SKM-1 (cell line): ENCODE data around the gene YKT6.
"Not testable (repeated sequence)": the region's sequence is repeated elsewhere in the genome, so short reads cannot be mapped to it uniquely, and the experiment has no call there.

Source experiments
- DNase-seq: peaks from one replicate; lab custom pipeline; 2025; ENCODE audit not compliant: unreplicated experiment; lab: John Stamatoyannopoulos, UW

The YKT6 gene

DNA sequence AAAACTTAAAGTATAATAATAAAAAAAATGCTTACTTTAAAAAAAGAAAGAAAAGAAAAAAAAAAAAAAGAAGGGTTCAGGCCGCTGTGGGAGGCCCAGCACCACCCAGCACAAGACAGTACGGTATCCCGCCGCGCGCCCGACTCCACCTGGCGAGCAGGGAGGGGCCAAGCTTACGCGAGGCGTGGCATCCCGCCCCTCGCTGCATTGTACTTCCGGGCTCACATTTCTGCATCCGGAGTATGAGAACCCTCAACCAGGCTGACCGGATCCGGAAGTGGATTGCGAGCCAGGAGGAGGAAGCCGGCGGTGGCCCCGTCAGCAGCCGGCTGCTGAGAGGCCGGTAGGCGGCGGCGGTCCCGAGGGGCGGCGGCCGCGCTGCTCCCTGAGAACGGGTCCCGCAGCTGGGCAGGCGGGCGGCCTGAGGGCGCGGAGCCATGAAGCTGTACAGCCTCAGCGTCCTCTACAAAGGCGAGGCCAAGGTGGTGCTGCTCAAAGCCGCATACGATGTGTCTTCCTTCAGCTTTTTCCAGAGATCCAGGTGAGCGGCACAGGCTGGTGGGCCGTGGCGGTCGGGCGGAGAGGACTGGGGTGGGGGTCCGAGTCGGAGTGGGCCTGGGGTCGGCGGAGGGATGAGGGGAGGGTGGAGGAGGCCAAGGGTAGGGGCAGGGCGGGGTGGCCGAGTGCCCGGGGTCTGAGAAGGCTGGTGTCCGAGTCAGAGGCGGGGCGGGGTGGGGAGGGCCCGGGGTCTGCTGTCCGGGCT is at the start of gene YKT6:
Gene YKT6 (plus strand): TSS at position 280 of the 763 bp plus-strand sequence. CDS start 158 bp downstream, at position 438.
- DNase-seq = peak; percentile 90

DNA sequence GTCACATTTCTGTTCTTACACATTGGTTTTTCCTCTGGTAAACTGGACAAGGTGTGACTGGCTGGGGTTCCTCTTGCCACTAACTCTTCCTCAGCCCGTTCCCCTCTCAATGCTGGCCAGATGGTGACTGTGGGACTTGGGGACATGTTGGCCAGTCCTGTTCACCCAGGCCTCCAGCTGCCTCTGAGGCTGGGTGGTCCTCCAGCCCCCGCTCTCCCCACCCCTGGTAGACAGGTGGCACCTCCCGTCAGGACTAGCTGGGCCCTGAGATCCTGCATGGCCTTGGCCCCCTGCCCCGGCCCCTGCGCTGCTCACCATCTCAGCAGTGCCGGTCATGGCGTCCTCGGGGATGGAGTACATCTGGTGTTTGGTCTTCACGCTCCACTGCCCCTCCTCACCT is 48.8 kb upstream of the YKT6 start:
- DNase-seq = no peak

- DNase-seq = no peak
Measured at GRCh38 chr7:44152971-44153947, 47.5 kb upstream of the YKT6 start.

GRCh38 chr7:44153948-44154335 is 46.8 kb upstream of the YKT6 start:
- DNase-seq = no peak

DNA sequence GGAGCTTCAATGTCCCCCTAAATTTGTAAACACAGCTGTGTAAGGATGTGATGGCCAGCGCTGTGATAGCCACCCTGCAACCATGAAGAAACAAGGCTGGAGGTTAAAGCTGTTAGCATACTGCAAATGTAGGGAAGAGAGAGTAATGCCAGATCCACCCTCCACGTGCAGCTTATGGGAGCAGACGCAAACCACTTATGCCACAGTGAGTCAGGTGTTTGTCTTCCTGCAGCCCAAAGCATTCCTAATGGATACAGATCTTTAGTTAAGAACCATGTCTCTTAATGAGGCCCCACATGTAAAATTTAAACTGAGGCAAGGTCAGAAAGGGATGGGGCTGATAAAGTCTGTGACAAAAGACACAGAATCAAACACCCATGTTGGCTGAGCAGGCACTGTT is 46.1 kb upstream of the YKT6 start:
- DNase-seq = no peak

DNA sequence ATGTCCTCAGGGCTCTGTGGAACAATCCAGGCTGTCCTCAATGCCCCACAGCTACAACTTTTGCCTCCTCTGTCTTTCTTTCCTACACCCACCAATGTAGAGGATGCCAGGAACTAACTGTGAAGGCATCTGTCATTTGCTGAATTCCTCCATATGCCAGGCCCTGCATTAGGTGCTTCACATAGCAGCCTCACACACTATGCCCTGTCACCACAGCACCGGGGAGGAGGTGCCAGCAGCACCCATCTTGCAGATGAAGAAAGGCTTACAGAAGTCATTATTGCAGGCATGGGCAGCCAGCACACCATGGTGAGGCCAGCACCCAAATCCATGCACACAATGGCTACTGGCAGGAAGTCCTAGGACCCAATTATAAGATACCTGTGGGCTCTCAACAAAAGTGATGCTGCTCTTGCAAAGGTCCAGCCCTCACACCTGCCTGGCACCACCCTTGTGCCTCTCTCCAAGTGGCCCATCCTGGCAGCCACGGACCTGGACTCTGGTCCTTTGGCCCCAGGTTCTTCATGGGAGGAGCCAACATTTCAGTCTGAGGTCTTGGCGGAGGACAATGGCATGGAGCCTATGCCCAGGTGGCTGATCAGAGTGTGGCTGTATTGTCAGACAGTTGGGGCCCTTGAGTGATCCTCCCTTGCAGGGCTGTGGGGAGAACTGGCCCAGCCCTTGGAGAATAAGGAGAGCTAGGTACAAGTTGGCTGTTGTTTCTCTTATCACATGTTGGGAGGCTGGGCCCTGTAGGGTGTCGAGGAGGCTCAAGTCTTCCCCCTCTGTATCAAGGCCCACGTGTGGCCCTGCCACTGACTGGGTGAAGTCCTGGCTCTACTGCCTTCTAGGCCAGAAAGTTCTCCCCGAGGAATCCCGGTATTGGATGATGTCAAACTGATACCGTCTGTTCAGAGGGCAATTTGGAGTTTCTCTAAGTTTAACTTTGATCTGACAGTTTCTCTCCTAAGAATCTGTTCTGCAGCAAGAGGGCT is 45.3 kb upstream of the YKT6 start:
- DNase-seq = no peak

- DNase-seq = no peak
Measured at GRCh38 chr7:44156453-44157010, 44.2 kb upstream of the YKT6 start.

DNA sequence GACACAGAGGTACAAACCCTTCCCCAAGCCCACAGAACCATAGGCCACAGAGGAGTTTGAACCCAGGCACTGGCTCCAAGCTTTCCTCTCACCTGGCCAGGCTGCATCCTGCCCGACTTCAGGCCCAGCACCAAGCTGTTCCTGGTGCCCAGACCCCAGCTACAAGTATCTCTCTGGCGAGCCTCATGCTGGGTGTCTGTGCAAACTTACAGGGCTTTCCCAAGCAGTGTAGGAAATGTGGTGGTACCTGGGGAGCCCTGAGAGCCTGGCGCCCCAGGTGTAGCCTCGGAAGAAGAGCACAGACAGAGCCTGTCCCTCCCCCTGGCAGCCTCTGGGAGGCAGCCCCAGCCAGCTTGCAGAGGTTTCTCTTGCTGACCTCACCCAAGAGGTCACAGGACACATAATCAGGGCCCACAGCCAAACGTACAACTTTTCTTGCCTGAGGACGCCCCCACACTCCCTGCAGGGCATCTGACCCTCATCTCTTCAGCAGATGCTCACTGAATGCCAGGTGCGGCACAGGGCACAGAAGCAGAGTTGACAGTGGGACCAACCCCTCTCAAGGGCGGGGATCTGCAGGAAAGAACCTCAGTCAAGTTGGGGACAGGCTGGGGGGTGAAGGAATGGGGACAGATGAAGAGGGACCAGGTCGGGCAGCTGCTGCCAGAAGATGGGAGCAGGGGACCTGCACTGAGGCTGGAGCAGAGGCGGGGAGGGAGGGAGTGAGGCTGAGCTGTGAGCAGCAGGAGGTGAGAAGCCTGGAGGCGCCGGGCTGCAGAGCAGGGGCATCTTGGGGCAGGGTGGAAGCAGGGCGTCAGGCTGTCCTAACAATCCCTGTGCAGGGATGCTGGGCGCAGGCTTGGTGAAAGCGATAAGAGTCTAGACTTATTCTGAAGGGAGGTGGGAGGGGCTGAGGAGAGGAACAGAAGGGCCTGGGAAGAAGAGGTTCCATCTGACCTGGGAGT is 43.4 kb upstream of the YKT6 start:
- DNase-seq = no peak

DNA sequence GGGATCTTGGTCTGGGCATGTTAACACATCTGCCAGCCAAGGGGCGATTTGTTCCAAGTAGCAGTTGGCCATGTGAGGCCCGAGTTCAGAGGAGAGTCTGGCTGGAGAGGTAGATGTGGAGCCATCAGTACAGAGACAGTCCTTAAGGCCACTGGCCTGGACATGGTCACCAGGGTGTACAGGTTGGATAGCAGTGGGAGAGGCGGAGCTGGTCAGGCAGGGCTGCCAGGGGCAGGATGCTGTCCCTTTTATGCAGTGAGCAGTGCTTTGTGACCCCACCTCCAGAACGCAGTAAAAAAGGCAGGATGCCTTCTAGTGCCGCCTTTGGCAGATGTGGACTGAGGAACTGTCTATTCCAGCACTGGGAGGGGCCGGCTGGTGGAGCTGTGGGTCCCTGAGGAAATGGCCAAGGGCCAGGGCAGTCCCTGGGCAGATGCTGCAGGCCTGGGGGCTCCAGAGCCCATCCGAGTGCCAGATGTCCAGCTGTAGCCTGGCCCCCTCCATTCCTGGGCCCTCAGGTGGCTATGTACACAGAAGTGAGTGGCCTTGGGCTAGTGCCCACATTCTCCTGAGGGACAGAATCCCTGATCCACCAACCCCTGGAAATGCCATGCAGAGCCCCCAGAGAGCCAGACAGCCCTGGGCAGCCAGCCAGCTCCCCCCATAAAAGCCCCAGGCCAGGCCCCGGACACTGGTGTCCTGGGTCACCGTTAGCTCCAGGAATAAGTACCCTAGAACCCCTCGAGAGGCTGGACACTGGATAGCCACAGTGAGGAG is 42.5 kb upstream of the YKT6 start:
- no peak for DNase-seq

GRCh38 chr7:44158873-44159631 is 41.7 kb upstream of the YKT6 start:
- DNase-seq = no peak

DNA sequence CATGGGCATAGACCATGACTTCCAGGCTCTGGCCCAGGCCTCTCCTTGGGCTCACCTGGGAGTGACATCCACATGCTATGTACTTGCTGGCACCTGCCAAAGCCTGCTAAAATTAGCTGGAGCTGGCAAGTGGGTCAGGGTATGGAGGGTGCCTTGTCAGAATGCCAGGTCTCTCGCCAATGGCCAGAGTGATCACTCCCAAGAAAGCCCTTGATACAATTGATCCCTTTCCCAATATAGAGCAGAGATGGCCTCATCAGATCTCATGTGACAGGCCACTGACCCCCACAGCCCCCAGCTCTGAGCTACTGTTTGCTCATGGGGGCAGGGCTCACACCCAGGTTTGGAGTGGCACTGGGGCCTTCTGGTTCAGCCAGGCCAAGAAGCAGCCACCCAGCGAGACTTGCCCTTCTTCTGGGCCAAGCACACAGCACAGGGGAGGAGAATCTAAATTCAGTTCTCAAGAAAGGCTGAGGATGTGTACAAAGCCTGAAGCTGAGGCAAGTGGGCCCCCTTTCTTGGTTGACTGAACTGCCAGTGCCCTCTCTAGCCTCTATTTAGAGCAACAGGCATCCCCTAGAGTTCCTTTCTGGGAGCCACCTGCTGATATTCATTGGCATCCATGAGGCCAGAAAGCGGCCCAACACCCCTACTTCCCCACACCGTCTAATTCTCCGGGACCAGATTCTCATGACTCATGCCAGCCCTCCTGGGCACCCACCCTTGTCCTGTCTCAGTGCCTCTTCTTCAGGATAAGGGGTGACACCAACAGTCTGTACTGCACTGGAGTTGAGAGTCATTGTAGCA is 40.8 kb upstream of the YKT6 start:
- DNase-seq = no peak

- DNase-seq = no peak
Measured at GRCh38 chr7:44161371-44161770, 39.4 kb upstream of the YKT6 start.

DNA sequence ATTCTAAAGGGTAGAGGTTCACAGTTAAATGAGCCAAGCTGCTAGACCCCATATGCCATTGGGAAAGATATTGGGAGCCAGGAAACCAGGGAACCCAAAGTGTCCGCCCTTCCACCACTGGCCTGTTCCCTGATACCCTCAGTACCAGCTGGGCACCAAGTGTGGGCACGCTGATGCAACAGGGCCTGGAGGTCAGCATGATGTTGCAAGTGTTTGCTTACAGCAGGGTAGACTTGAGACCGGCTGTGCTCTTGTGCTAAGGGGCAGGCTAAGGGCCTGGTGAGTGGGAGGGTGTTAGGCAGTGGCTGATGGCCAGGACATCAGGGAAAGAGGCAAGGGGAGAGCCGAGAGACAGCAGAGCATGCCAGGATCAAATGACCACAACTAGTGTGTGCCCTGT is 38.6 kb upstream of the YKT6 start:
- no peak for DNase-seq

DNA sequence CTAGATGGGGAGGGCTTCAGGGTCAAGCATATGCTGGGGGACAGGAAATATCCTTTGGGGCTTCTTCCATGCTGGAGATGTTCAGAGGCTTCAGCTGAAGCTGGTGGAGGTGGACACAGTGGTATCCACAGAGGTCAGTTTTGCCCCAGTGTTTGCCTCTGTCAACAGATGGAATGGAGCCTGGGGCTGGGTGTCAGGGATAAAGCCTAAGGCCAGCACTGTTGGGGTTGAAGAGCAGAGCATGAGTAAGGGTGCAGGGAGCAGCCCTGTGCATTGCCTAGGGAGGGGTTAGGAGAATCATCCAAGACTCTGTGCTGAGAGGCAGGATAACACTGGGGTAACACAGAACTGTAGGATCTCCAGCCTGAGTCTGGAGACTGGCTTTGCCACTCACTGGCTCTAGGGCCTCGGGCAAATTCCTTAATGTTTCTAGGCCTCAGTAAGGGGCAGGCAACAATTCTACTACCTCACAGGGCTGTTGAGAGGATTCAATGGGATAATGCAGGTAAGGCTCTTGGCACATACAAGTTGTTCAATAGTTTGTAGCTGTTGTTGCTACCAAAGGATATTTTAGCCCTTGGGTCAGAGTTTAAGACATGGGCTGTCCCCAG is 37.9 kb upstream of the YKT6 start:
- no peak for DNase-seq

- no peak for DNase-seq
Measured at GRCh38 chr7:44163591-44163990, 37.2 kb upstream of the YKT6 start.

GRCh38 chr7:44167920-44168319 is 32.9 kb upstream of the YKT6 start:
- DNase-seq = no peak

- DNase-seq = not testable (repeated sequence)
Measured at GRCh38 chr7:44171901-44172300, 28.9 kb upstream of the YKT6 start.
